Mononuclear cell (primary cell): Measurements from ENCODE around the gene OR10A6. TPM values are rescaled to one million over a fixed set of nuclear protein-coding genes. Genes with fewer than 3 reads are reported as not detected.

Source experiments
- H3K27me3 ChIP-seq: 2 replicates; pipeline ENCODE4 v1.6.0; 2011; ENCODE audit warnings: low read length, control low read depth; ENCODE audit not compliant: insufficient read depth
- H3K4me1 ChIP-seq: 2 replicates; pipeline ENCODE4 v1.5.1; 2011; ENCODE audit warnings: mild to moderate bottlenecking, low read length, control low read depth; ENCODE audit not compliant: insufficient read depth
- H3K4me3 ChIP-seq: 2 replicates; pipeline ENCODE4 v1.5.1; 2011; ENCODE audit warnings: mild to moderate bottlenecking, low read length, moderate library complexity
- H3K9me3 ChIP-seq: 2 replicates; pipeline ENCODE4 v1.5.1; 2011; ENCODE audit warnings: low read depth, mild to moderate bottlenecking, control low read depth, low read length
- total RNA-seq: library from RNA; depleted of rRNA; stranded (reverse); fragments of >200 nt; gene quantifications from one replicate; pipeline ENCODE4 v1.2.3, GENCODE V29; 2012

OR10A6 gene
- total RNA-seq, 1 donor: not detected

- H3K27me3 ChIP-seq: no peaks in the 10 kb centered on the region
- no peaks in the 10 kb centered on the region for H3K9me3 ChIP-seq
- H3K4me3 ChIP-seq: no peak overlapping the region
- no peaks in the 10 kb centered on the region for H3K4me1 ChIP-seq
Observed at GRCh38 chr11:7901319-7901854, 29.7 kb downstream of the OR10A6 start.

- Histone ChIP-seq H3K4me1 (no peaks in the 10 kb centered on the region), H3K4me3 (no peak overlapping the region), H3K27me3 (no peaks in the 10 kb centered on the region), H3K9me3 (no peaks in the 10 kb centered on the region)
Observed at GRCh38 chr11:7900686-7901085, 30.4 kb downstream of the OR10A6 start.

- Histone ChIP-seq H3K4me1 (no peaks in the 10 kb centered on the region), H3K4me3 (no peak overlapping the region), H3K9me3 (no peaks in the 10 kb centered on the region), H3K27me3 (no peaks in the 10 kb centered on the region)
Observed at GRCh38 chr11:7899418-7899817, 31.6 kb downstream of the OR10A6 start.

- Histone ChIP-seq H3K4me1 (no peaks in the 10 kb centered on the region), H3K4me3 (no peak overlapping the region), H3K9me3 (no peaks in the 10 kb centered on the region), H3K27me3 (no peaks in the 10 kb centered on the region)
Observed at GRCh38 chr11:7898666-7899283, 32.3 kb downstream of the OR10A6 start.

GRCh38 chr11:7896009-7896785 is 34.9 kb downstream of the OR10A6 start:
- H3K4me1 ChIP-seq: no peaks in the 10 kb centered on the region
- H3K4me3 ChIP-seq: no peak overlapping the region
- no peaks in the 10 kb centered on the region for H3K9me3 ChIP-seq
- H3K27me3 ChIP-seq: no peaks in the 10 kb centered on the region

- H3K4me1 ChIP-seq: no peaks in the 10 kb centered on the region
- peaks cover 6% of the 10 kb centered on the region for H3K27me3 ChIP-seq
- no peak overlapping the region for H3K4me3 ChIP-seq
- H3K9me3 ChIP-seq: no peaks in the 10 kb centered on the region
Observed at GRCh38 chr11:7894251-7894650, 36.8 kb downstream of the OR10A6 start.

GRCh38 chr11:7893796-7894195 is 37.3 kb downstream of the OR10A6 start:
- H3K9me3 ChIP-seq: no peaks in the 10 kb centered on the region
- H3K4me3 ChIP-seq: no peak overlapping the region
- H3K27me3 ChIP-seq: peaks cover 6% of the 10 kb centered on the region
- no peaks in the 10 kb centered on the region for H3K4me1 ChIP-seq

GRCh38 chr11:7892840-7893254 is 38.2 kb downstream of the OR10A6 start:
- Histone ChIP-seq H3K4me1 (no peaks in the 10 kb centered on the region), H3K9me3 (no peaks in the 10 kb centered on the region), H3K4me3 (no peak overlapping the region), H3K27me3 (peaks cover 6% of the 10 kb centered on the region)

- peaks cover 6% of the 10 kb centered on the region for H3K27me3 ChIP-seq
- H3K4me3 ChIP-seq: no peak overlapping the region
- H3K9me3 ChIP-seq: no peaks in the 10 kb centered on the region
- H3K4me1 ChIP-seq: no peaks in the 10 kb centered on the region
Observed at GRCh38 chr11:7892059-7892699, 38.9 kb downstream of the OR10A6 start.

- Histone ChIP-seq H3K9me3 (no peaks in the 10 kb centered on the region), H3K4me3 (no peak overlapping the region), H3K27me3 (peaks cover 6% of the 10 kb centered on the region), H3K4me1 (no peaks in the 10 kb centered on the region)
Observed at GRCh38 chr11:7890417-7891172, 40.5 kb downstream of the OR10A6 start.

- no peak overlapping the region for H3K4me3 ChIP-seq
- H3K4me1 ChIP-seq: no peaks in the 10 kb centered on the region
- no peaks in the 10 kb centered on the region for H3K9me3 ChIP-seq
- peaks cover 6% of the 10 kb centered on the region for H3K27me3 ChIP-seq
Observed at GRCh38 chr11:7889985-7890384, 41.1 kb downstream of the OR10A6 start.

- Histone ChIP-seq H3K9me3 (no peaks in the 10 kb centered on the region), H3K4me3 (no peak overlapping the region), H3K4me1 (no peaks in the 10 kb centered on the region), H3K27me3 (no peaks in the 10 kb centered on the region)
Observed at GRCh38 chr11:7882860-7883259, 48.2 kb downstream of the OR10A6 start.
